PC-3 (cell line): ENCODE data around the gene CYP26C1.

Experiments
- CTCF ChIP-seq: fragments of 300-600 bp; sonication (generic); conservative IDR thresholded peaks from 2 replicates; pipeline ENCODE4 v1.5.1; 2017; ENCODE audit warnings: antibody characterized with exemption, low read depth, mild to moderate bottlenecking, low read length
- EZH2 ChIP-seq: fragments of 300-600 bp; sonication (generic); IDR thresholded peaks from one replicate; pipeline ENCODE4 v1.6.1; 2017; ENCODE audit warnings: antibody characterized with exemption, mild to moderate bottlenecking, low read length; ENCODE audit not compliant: unreplicated experiment
- EZH2phosphoT487 ChIP-seq: fragments of 300-600 bp; sonication (generic); IDR thresholded peaks from 2 replicates; pipeline ENCODE4 v1.6.1; 2018; ENCODE audit warnings: mild to moderate bottlenecking, antibody characterized with exemption, low read length, borderline replicate concordance

GRCh38 chr10:93067443-93068365, 7.1 kb downstream of the CYP26C1 start:
- TF ChIP-seq CTCF (no peak), EZH2 (no peak), EZH2phosphoT487 (no peak)
